HG02588 (cell line): ENCODE measurements around the gene LMNTD2.

Experiments used
- ATAC-seq: cut with Tn5 transposase; IDR thresholded peaks from one replicate; pipeline ENCODE4 v1.9.1; 2021; ENCODE audit warnings: mild to moderate bottlenecking, moderate library complexity; ENCODE audit not compliant: unreplicated experiment

The LMNTD2 gene

GRCh38 chr11:554428-555226 lies 5.9 kb downstream of the LMNTD2 start:
- no peak for ATAC-seq

- no peak for ATAC-seq
These were observed 6.6 kb downstream of the LMNTD2 start for GRCh38 chr11:553988-554340.

GRCh38 chr11:553083-553987 lies 7.2 kb downstream of the LMNTD2 start:
- no peak for ATAC-seq

GRCh38 chr11:551596-551995 lies 8.9 kb downstream of the LMNTD2 start:
- no peak for ATAC-seq

- ATAC-seq: no peak
These were observed 9.4 kb downstream of the LMNTD2 start for GRCh38 chr11:551131-551530.

- ATAC-seq: no peak
These were observed 9.8 kb downstream of the LMNTD2 start for GRCh38 chr11:550746-551085.

- no peak for ATAC-seq
These were observed 10.4 kb downstream of the LMNTD2 start for GRCh38 chr11:550021-550745.

- no peak for ATAC-seq
These were observed 11.6 kb downstream of the LMNTD2 start for GRCh38 chr11:548700-549603.

GRCh38 chr11:545171-545570 lies 15.4 kb downstream of the LMNTD2 start:
- ATAC-seq: no peak

- no peak for ATAC-seq
These were observed 15.7 kb downstream of the LMNTD2 start for GRCh38 chr11:544817-545166.

- no peak for ATAC-seq
These were observed 19.1 kb downstream of the LMNTD2 start for GRCh38 chr11:541433-541885.

- no peak for ATAC-seq
These were observed 19.7 kb downstream of the LMNTD2 start for GRCh38 chr11:540583-541432.

- no peak for ATAC-seq
These were observed 20.5 kb downstream of the LMNTD2 start for GRCh38 chr11:539971-540481.

GRCh38 chr11:538431-539051 lies 22.0 kb downstream of the LMNTD2 start:
- ATAC-seq: no peak

GRCh38 chr11:537622-538430 lies 22.7 kb downstream of the LMNTD2 start:
- no peak for ATAC-seq

GRCh38 chr11:536841-537621 lies 23.5 kb downstream of the LMNTD2 start, which contains the start of gene LRRC56:
Gene LRRC56, plus strand, starts transcription at chr11:537527. Its CDS starts 3,158 bp downstream, at chr11:540685.
- peak; percentile 37 for ATAC-seq
